Measurements from ENCODE around the gene MKRN2. TPM values are rescaled to one million over a fixed set of nuclear protein-coding genes. Genes with fewer than 3 reads are reported as not detected.
"Not testable (repeated sequence)": the region's sequence is repeated elsewhere in the genome, so short reads cannot be mapped to it uniquely, and the experiment has no call there.

The MKRN2 gene
- total RNA-seq, 3 donors from 2014 or later, result 37.7 to 43.7 (median 37.8) TPM

DNA sequence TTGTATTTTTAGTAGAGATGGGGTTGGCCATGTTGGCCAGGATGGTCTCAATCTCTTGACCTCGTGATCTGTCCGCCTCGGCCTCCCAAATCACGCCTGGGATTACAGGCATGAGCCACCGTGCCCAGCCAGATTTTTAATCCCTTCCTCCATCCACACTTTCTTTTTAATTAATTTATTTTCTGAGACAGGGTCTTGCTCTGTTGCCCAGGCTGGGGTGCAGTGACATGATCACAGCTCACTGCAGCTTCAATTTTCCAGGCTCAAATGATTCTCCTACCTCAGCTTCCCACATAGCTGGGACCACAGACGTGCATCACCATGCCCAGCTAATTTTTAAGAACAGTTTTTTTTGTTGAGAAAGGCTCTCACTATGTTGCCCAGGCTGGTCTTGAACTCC is 63.4 kb downstream of the MKRN2 start:
- H3K4me3 Mint-ChIP-seq, result no peak overlapping the region
- H3K9me3 Mint-ChIP-seq, result no peaks in the 10 kb centered on the region
- H3K36me3 Mint-ChIP-seq (ENCODE audit: insufficient read depth), result peaks cover 12% of the 10 kb centered on the region
- H3K4me1 Mint-ChIP-seq (ENCODE audit: low read depth), result peaks cover 44% of the 10 kb centered on the region
- ATAC-seq, result no peak
- H3K27me3 Mint-ChIP-seq (ENCODE audit: low read depth), result no peaks in the 10 kb centered on the region
- DNase-seq, result no peak

DNA sequence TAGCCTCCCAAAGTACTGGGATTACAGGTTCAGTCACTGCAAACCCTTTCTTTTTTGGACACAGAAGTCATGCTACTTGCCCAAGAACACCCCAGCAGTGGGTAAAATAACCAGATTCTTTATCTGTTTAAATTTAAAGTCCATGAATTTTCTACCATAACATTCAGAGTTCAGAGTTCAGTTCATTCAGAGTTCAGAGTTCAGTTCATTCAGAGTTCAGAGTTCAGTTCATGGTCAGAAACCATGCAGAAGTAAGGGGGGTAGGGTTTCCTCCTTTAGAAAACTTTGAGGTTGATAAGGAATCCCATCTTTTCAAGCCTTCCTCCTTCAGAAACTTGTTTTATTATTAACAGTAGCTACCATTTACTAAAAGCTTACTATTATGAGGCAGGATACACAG is 63.8 kb downstream of the MKRN2 start:
- Mint-ChIP-seq H3K9me3 (no peaks in the 10 kb centered on the region), H3K27me3 (ENCODE audit: low read depth) (no peaks in the 10 kb centered on the region), H3K4me1 (ENCODE audit: low read depth) (peaks cover 46% of the 10 kb centered on the region), H3K4me3 (no peak overlapping the region), H3K36me3 (ENCODE audit: insufficient read depth) (peaks cover 12% of the 10 kb centered on the region)
- DNase-seq (no peak), ATAC-seq (no peak)

DNA sequence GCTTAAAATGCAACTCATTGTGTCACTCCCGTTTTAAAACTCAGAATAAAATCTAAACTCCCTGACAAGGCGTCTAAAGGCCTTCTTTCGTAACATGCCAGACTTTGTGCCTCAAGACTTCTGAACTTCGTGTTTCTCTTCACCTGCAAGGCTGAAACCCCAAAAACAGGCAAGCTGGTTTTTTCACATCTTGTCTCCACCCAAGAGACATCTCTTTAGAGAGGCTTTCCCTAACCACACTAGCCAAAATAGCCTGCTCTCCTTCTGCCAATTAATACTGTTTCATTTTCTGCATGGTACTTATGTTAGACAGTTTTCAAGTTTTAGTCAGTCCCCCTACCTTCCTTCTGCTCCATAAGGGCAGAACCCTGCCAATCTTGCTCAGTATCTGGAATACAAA is 65.4 kb downstream of the MKRN2 start:
- no peaks in the 10 kb centered on the region for H3K27me3 Mint-ChIP-seq (ENCODE audit: low read depth)
- DNase-seq, result no peak
- no peaks in the 10 kb centered on the region for H3K9me3 Mint-ChIP-seq
- peaks cover 50% of the 10 kb centered on the region for H3K4me1 Mint-ChIP-seq (ENCODE audit: low read depth)
- H3K36me3 Mint-ChIP-seq (ENCODE audit: insufficient read depth), result peaks cover 4% of the 10 kb centered on the region
- no peak overlapping the region for H3K4me3 Mint-ChIP-seq
- ATAC-seq, result no peak

DNA sequence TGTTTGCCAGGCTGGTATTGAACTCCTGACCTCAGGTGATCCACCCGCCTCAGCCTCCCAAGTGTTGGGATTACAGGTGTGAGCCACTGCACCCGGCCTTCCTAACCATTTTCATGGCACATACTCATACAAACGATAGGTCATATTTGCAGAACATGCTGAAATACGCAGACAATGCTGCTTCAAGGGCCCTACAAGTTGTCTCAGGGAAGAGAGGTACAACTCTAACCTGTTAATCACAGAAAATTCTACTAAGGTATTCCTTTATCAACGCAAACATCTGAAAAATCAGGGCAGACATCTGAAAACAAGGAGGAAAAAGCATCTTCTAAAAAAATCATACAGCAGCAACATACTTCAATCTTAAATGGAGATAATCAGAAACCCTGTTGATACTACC is 67.2 kb downstream of the MKRN2 start:
- peaks cover 56% of the 10 kb centered on the region for H3K4me1 Mint-ChIP-seq (ENCODE audit: low read depth)
- DNase-seq (no peak), ATAC-seq (no peak)
- H3K4me3 Mint-ChIP-seq, result no peak overlapping the region
- no peaks in the 10 kb centered on the region for H3K27me3 Mint-ChIP-seq (ENCODE audit: low read depth)
- no peaks in the 10 kb centered on the region for H3K36me3 Mint-ChIP-seq (ENCODE audit: insufficient read depth)
- no peaks in the 10 kb centered on the region for H3K9me3 Mint-ChIP-seq

DNA sequence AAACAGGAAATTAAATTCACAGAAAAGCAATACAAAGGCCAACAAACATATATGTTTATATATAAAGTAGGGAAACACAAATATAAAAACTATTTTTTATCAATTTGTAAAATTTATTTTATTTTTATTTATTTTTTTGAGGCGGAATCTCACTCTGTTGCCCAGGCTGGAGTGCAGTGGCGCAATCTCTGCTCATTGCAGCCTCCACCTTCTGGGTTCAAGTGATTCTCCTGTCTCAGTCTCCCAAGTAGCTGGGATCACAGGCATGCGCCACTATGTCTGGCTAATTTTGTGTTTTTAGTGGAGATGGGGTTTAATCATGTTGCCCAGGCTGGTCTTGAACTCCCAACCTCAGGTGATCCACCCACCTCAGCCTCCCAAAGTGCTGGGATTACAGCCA is 68.1 kb downstream of the MKRN2 start:
- not testable (repeated sequence) for DNase-seq; H3K9me3 Mint-ChIP-seq; H3K36me3 Mint-ChIP-seq (ENCODE audit: insufficient read depth); H3K27me3 Mint-ChIP-seq (ENCODE audit: low read depth); ATAC-seq
- Mint-ChIP-seq H3K4me3 (peak overlapping the region; percentile 49), H3K4me1 (ENCODE audit: low read depth) (peaks cover 63% of the 10 kb centered on the region)

DNA sequence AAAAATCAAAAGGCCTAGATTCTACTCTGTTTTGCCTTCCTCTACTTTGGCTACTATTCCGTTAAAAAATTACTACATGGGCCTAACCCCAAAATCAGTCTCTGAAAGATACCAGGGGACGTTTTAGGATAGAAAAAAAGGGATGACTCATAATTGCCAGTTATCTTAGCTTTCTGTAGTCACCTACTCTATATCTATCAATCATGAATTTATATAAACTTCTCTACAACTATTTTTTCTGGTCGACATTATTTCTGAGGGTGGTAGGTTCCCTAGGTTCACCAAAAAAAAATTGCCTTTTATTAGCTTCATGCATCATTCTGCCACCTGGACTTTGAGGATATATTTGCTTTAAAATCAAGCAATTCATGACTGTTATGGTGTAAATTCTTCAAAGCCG is 70.5 kb downstream of the MKRN2 start:
- H3K27me3 Mint-ChIP-seq (ENCODE audit: low read depth), result no peaks in the 10 kb centered on the region
- H3K36me3 Mint-ChIP-seq (ENCODE audit: insufficient read depth), result peaks cover 3% of the 10 kb centered on the region
- no peaks in the 10 kb centered on the region for H3K9me3 Mint-ChIP-seq
- peak; percentile 52 to 62 for ATAC-seq
- DNase-seq, result no peak
- peak overlapping the region; percentile 3 for H3K4me3 Mint-ChIP-seq
- peaks cover 65% of the 10 kb centered on the region for H3K4me1 Mint-ChIP-seq (ENCODE audit: low read depth)

DNA sequence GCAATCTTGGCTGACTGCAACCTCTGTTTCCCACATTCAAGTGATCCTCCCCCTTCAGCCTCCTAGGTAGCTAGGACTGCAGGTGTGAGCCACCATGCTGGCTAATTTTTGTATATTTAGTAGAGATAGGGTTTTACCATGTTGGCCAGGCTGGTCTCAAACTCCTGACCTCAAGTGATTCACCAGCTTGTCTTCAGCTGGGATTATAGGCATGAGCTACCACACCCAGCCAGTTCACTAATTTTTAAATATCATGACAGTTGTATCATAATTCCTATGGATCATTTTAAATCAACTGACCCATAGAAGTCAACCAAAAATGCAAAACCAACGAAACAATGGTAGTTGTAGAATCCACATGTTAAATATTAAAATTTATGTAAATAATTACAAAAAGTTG is 71.9 kb downstream of the MKRN2 start:
- Mint-ChIP-seq H3K4me3 (no peak overlapping the region), H3K9me3 (no peaks in the 10 kb centered on the region), H3K4me1 (ENCODE audit: low read depth) (peaks cover 66% of the 10 kb centered on the region), H3K27me3 (ENCODE audit: low read depth) (no peaks in the 10 kb centered on the region), H3K36me3 (ENCODE audit: insufficient read depth) (peaks cover 4% of the 10 kb centered on the region)
- no peak for ATAC-seq
- DNase-seq, result no peak

DNA sequence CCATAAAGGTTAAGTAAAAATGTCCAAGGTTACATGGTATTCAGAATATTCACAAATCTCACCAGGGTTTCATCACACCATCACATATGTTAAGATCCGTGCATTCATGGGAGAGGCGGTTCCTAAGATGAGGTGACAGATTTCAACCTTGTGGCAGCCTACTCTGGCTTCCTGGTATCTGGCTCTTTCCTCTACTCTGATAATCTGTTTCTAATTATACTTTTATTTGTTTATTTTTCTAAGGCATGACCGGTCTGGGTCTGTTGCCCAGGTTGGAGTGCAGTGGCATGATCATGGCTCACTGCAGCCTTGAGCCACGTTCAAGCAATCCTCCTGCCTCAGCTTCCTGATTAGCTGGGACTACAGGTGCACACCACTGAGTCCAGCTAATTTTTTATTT is 72.7 kb downstream of the MKRN2 start:
- ATAC-seq, result no peak
- no peak for DNase-seq
- Mint-ChIP-seq H3K4me3 (no peak overlapping the region), H3K4me1 (ENCODE audit: low read depth) (peaks cover 59% of the 10 kb centered on the region), H3K27me3 (ENCODE audit: low read depth) (no peaks in the 10 kb centered on the region), H3K9me3 (no peaks in the 10 kb centered on the region), H3K36me3 (ENCODE audit: insufficient read depth) (peaks cover 4% of the 10 kb centered on the region)

DNA sequence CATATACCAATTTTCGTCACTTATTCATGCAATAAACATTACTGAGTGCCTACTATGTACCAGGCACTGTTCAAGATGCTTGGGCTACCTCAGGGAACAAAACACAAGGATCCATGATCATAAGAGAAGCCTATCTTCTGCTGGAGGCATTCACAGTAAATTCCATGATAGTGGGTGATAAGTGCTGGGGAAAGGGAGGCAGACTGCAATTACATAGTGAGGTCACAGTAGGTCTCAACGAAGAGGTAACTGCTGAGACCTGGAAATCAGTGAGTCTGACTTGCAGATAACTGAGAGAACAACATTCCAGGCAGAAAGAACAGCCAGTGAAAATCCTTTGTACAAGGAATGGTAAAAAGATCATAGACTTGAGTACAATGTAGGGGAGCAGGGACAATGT is 73.4 kb downstream of the MKRN2 start:
- peaks cover 54% of the 10 kb centered on the region for H3K4me1 Mint-ChIP-seq (ENCODE audit: low read depth)
- no peak for ATAC-seq
- H3K36me3 Mint-ChIP-seq (ENCODE audit: insufficient read depth), result peaks cover 4% of the 10 kb centered on the region
- H3K4me3 Mint-ChIP-seq, result no peak overlapping the region
- no peaks in the 10 kb centered on the region for H3K9me3 Mint-ChIP-seq
- no peak for DNase-seq
- H3K27me3 Mint-ChIP-seq (ENCODE audit: low read depth), result no peaks in the 10 kb centered on the region

DNA sequence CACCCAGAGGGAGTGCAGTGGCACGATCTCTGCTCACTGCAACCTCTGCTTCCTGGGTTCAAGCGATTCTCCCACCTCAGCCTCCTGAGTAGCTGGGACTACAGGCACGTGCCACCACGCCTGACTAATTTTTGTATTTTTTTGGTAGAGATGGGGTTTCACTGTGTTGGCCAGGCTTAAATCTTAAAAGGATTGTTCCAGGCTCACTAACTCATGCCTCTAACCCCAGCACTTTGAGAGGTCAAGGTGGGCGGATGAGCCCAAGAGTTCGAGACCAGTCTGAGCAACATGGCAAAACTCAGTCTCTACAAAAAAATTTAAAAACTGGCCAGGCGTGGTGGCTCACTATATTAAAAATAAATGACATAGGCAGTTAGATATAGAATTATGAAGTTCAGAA is 74.0 kb downstream of the MKRN2 start:
- not testable (repeated sequence) for DNase-seq; H3K27me3 Mint-ChIP-seq (ENCODE audit: low read depth); ATAC-seq; H3K4me3 Mint-ChIP-seq; H3K9me3 Mint-ChIP-seq; H3K36me3 Mint-ChIP-seq (ENCODE audit: insufficient read depth)
- peaks cover 49% of the 10 kb centered on the region for H3K4me1 Mint-ChIP-seq (ENCODE audit: low read depth)

DNA sequence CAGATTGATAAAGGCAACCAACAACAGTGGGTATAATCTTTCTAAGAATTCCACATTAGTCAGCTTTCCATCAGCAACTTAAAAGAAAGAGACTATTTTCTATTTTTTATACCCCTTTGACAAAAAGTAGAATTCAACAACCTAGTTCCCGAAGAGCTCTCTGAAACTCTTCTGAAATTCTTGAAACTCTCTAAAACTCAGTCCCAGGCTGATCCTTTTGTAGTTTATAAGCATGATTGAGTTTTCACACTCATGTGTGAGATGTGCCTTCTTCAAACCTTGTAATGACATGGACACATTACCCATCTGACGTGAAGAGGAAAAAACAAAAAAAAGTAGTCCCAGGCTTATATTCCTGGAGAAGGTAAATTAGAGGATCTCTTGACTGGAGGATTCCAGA is 75.6 kb downstream of the MKRN2 start:
- Mint-ChIP-seq H3K9me3 (no peaks in the 10 kb centered on the region), H3K4me3 (no peak overlapping the region), H3K36me3 (ENCODE audit: insufficient read depth) (peaks cover 4% of the 10 kb centered on the region), H3K27me3 (ENCODE audit: low read depth) (no peaks in the 10 kb centered on the region), H3K4me1 (ENCODE audit: low read depth) (peaks cover 50% of the 10 kb centered on the region)
- no peak for DNase-seq
- no peak for ATAC-seq

DNA sequence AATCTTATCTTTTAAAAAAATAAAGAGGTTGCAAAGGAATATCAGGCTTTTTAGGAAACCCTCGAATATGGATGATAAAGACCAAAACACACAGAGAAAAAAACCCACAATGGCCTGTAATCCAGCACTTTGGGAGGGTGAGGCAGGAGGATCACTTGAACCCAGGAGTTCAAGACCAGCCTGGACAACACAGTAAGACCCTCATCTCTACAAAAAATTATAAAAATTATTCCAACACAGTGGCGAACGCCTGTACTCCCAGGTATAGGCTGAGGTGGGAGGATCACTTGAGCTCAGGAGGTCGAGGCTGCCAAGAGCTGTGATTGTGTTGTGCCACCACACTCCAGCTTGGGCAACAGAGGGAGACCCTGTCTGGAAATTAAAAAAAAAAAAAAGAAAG is 76.2 kb downstream of the MKRN2 start:
- DNase-seq (no peak), ATAC-seq (no peak)
- Mint-ChIP-seq H3K4me1 (ENCODE audit: low read depth) (peaks cover 49% of the 10 kb centered on the region), H3K27me3 (ENCODE audit: low read depth) (no peaks in the 10 kb centered on the region), H3K36me3 (ENCODE audit: insufficient read depth) (peaks cover 6% of the 10 kb centered on the region), H3K9me3 (no peaks in the 10 kb centered on the region), H3K4me3 (no peak overlapping the region)

Other genes starting within 250 kb of the MKRN2 start
- 10 to 100 TPM; 30.6 to 38.8 (median 35.9) TPM for gene TSEN2, start 72.6 kb upstream of the MKRN2 start, total RNA-seq
- gene MKRN2OS, start 11.6 kb upstream of the MKRN2 start, total RNA-seq, result not detected
- gene RAF1, start 107.0 kb downstream of the MKRN2 start, total RNA-seq, result 100 to 1,000 TPM in 2 of 3 donors, 10 to 100 TPM in 1; 97.2 to 104 (median 100) TPM
- not detected for gene TMEM40, start 202.2 kb downstream of the MKRN2 start, total RNA-seq
- gene CAND2, start 239.6 kb downstream of the MKRN2 start, total RNA-seq, result 1 to 10 TPM; 1.0 to 1.9 (median 1.4) TPM

Measured in activated T-cell treated with anti-CD3 and anti-CD28 coated beads, Interleukin-2, amount 50 U/mL, for 4 hours (primary cell).